ENCODE measurements around the gene SPCS1.
"Not testable (repeated sequence)": the region's sequence is repeated elsewhere in the genome, so short reads cannot be mapped to it uniquely, and the experiment has no call there.

SPCS1 gene

DNA sequence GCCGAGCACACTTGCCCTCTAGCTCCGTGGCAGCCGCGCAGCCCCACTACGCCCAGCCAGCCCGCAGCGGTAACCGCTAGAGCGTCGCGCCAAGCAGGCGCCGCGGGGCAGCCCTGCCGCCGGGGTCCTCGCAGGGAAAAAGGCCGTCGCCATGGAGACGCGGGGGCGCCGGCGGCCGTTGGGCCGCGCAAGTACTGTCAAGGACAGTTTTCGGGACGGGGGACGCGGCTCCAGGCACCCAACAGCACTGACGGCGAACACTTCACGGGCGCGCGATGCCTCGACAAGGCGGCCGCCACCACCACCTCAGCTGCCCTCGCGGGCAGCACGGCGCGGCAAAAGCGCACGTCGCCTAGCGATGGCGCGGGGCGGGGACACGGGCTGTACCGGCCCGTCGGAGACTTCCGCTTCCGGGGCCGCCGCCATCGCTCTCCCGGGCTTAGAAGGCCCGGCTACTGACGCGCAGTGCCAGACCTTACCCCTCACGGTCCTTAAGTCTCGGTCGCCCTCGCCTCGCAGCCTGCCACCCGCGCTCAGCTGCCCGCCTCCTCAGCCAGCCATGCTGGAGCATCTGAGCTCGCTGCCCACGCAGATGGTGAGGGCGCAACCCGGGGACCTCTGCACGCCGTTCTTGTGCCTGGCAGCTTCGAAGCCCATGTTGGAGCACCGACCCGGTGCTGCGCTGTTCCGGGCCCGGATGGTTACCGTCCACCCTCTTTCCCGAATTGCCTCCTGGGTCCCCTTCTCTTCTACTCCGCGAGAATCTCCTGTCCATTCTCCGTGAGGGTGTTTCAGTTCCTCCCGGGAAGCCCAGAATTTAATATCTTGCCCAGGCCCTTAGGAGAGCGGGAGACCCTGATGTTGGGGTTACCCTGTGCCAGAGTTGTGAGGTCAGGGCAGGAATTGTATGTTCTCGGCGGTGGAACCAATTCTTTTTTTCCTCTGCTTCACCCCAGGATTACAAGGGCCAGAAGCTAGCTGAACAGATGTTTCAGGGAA is at the start of gene SPCS1, which contains the start of gene GLT8D1:
TSS of gene SPCS1 (plus strand) at position 419 of the 999 bp plus-strand sequence. CDS start at position 560, 141 bp downstream.
TSS of gene GLT8D1 (minus strand) at position 104 of the 999 bp plus-strand sequence. CDS start 5,331 bp downstream, outside the sequence.
- peak; percentile 66 for DNase-seq (ENCODE audit: low read depth)

DNA sequence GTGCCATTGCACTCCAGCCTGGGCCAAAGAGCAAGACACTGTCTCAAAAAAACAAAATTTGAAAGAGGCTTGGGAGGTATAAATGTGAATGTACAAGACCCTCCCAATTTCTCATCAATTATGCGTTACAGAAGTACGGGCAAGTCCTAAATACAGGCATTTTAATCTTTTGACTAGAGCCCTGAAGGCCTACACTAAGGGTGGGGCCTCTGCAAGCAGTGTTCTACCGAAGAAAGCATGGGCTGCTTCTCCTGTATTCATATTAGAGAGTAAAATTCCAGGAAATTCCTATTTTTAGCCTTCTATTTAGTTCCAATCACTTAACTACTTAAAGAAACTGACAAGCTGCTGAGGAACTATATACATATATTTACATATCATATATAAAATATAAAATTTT is 45.9 kb upstream of the SPCS1 start:
- no peak for DNase-seq (ENCODE audit: low read depth)

DNA sequence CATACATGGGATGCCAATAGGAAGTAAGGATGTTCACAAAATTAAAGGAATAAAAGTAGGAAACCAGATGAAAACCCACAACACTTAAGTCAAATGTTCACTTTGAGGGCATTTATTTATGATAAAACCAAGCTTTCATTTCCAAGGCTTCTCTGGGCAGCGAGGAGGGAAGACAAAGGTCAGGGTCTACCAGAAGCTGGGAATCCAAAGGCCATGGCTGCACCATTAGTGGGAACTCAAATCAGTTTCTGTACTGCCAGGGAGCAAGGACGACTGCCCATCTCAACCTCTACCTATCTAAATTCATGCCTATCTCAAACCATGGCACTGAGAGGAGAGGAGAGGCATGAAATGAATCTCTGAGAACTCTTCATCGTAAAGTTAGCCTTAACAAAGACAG is 42.8 kb upstream of the SPCS1 start:
- DNase-seq (ENCODE audit: low read depth), result no peak

DNA sequence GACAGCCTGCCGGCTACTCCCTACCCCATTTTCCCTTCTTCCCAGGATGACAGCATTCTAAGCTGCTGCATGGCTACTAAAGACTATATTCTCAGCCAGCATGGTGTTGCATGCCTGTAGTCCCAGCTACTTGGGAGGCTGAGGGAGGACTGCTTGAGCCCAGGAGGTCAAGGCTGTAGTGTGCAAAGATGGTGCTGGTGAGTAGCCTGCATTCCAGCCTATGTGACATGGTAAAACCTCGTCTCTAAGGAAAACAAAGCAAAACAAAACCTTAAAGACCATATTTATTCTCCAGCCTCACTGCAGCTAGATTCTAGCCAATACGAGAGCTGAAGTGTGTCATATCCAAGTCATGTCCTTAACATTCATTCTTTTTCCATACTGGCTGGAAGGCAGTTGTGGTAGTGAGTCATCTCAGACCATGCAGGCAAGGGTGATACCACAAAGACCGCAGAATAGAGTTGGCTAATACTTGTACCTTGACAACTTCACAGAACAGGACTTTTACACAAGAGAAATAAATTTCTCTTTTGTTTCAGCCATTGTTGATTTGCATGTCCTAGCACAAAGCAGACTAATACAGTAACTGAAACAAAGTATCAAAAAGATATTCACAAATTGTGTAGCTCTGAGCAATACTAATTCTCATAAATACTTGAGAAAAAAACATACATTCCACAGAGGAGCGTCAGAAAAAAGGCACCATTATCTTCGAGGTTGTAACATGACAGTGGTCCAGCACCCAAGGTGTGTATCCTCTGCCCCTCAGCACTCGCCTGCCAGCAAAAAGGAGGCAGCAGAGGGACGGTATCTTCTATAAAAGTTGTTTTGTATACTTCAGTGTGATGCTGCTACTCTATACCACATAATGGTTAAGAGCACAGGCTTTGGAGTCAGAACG is 35.0 kb upstream of the SPCS1 start:
- peak; percentile 99 for DNase-seq (ENCODE audit: low read depth)

DNA sequence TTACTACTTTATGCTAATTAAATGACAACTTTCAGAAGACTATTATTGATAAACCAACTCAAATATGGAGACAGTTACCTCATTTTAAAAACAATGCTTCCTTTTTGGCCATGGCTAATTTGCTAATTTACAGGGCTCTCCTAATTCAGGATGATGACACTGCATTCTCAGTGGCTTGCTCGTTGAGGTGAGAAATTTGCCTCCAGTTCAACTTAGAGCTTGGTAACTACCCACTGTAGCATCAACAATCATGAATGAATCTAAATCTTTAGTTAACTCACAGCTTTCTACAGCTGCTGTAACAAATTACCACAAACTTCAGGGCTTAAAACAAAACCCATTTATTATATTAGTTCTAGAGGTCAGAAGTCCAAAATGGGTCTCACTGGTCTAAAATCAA is 34.2 kb upstream of the SPCS1 start:
- DNase-seq (ENCODE audit: low read depth), result no peak

DNA sequence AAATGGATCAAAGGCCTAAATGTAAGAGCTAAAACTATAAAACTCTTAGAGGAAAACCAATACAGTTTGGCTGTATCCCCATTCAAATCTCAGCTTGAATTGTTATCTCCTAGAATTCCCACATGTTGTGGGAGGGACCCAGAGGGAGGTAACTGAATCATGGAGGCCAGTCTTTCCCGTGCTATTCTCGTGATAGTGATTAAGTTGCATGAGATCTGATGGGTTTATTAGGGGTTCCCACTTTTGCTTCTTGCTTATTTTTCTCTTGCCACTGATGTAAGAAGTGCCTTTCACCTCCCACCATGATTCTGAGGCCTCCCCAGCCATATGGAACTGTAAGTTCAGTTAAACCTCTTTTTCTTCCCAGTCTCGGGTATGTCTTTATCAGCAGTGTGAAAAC is 29.7 kb upstream of the SPCS1 start:
- not testable (repeated sequence) for DNase-seq (ENCODE audit: low read depth)

DNA sequence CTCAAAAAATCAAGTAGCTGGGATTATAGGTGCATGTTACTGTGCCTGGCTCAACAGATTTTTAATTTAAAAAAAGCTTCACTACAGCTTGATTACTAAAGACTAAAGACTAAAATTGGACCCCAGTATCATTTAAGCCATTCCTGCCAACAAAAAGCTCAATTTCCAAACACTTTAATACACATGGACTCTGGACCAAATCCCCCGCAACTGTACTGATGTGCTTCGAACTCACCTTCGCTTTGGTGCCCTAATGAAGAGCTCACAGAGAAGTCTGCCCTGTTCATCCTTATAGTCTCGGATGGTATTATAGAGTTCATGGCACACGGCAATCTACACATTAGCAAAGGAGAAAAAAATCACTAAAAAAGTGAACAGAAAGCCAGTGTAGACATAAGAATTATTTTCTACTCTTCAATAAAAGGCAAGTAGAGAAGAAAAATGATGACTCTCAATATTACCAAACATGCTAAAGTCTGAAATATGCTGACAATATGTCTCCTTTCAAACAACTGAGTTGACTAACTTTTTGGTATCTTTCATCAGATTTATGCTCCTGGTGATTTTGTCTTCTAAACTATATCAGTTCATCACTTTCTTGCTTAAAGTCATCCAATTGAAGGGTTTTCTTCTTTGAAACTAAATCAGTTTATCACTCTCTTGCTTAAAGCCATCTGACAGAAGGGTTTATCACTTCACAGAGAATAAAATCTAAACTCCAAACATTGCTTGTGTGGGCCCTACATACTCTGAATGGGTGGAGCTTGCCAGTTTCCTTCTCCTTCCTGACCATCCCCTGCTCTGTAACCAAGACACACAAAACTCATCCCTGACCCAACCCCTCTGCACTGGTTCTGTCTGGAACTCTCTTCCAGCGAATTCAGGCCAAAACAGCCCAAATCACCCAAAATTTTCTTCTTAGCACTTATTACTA is 27.4 kb upstream of the SPCS1 start:
- no peak for DNase-seq (ENCODE audit: low read depth)

DNA sequence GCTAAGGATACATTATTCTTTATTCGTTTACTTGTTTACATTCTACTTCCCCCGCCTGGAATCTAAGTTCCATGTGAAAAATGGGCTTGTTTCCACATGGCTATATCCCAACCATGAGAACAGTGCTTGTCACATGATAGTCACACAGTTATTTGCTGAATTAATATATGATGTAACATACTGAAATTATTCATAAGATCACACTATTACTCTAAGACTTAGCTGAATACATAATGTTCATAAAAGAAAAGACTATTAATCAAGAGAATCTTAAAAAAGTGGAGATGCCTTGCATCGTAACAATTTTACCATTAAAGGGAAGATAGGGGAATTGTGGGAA is 26.7 kb upstream of the SPCS1 start:
- DNase-seq (ENCODE audit: low read depth), result peak; percentile 78

DNA sequence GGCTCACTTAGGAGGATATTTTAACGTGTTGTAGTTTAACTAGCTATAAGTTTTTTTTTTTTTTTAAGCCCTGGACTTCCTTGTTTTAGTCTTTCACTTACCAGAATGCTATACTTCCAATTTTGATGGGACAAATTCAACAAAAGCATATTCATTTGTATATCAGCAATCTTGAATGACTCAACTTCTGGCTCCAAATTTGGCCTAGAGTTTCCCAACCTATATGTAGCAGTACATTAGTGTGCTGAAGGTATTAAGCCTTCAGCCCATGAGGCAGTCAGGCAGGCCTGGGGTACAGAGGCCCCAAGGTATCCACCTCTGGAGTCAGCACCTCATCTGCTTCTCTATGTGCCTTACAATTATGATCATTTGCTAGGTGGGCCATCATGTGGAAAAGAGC is 26.1 kb upstream of the SPCS1 start:
- DNase-seq (ENCODE audit: low read depth), result no peak

DNA sequence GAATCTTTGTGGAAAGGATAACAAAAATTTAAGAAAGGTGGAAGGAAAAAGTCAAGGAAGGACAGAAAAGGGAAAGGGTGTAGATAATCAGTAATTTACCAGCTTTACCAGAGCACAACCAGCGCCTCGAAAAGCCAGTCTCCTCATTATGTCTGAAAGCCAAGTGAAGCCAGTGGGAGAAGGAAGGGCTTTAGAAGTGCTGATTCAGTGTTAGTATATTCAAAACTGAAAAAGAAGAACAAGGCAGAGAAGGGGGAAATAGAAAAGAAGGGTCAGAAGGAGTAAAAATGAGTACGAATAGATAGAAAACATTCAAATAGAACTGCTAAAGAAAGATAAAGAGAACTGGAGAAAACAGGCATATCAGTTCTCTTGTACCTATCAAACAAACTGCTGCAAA is 24.3 kb upstream of the SPCS1 start:
- DNase-seq (ENCODE audit: low read depth), result no peak

DNA sequence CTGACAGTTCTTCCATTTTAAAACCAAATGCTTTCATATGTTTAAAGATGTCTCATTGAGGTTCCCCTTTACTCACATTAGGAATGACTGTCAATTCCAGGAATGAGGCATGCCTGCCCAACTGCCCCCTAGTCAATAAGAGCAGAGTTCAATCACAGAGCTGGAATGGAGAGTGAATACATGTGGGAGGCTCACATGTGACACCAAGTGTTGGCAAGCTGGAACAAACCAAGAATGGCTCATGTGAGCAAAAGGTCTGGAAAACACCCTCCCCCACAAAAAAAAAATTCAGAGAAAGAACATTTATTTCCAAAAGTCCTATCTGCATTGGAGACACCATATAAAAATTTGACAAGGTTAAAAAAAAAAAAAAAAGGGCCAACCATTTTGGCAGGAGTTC is 23.9 kb upstream of the SPCS1 start:
- DNase-seq (ENCODE audit: low read depth), result peak; percentile 81

DNA sequence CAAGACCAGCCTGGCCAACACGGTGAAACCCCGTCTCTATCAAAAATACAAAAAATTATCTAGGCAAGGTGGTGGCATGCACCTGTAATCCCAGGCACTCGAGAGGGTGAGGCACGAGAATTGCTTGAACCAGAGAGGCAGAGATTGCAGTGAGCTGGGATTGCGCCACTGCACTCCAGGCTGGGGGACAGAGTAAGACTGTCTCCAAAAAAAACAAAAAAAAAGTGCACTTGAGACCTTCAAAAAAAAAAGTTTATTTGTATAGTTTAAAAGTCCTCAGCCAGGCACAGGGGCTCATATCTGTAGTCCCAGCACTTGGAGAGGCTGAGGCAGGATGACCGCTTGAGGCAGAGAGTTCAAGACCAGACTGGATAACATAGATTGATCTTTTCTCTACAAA is 22.3 kb upstream of the SPCS1 start:
- no peak for DNase-seq (ENCODE audit: low read depth)

DNA sequence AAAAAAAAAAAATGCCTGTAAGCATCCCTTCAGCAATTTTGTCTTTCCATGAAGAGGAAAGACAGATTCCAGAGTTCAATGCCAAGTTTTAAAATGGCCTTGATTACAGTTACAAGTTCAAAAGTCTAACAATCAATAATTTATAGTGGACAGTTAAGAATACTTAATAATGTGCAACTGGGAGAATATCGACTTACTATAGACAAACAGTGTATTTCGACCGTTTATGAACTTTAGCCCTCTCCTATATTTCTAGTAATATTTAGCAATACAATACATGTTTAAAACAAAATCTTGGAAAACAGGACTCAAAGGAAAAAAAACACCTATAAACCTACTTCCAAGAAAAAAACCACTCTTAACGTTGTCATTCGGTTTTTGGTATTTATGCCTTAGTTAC is 21.7 kb upstream of the SPCS1 start:
- no peak for DNase-seq (ENCODE audit: low read depth)

DNA sequence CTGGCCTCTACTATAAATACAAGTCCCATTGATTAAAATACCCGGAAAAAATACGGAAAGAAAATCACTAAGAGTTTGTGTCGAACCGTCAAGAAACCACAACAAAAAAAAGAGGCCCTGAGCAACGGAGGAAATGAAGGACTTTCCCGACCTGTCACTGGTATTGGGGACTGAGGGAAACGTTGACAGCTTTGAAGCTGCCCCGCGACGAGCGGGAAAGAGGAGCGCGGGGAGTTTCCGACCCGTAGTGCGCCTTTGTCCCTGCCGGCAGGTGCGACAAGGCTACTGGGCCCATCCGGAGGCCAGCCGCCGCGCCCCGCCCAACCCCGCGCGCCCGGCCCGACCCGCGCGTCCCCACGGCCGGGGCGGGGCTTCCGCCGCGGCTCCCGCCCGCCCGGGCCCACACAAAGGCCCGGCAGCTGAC is 20.6 kb upstream of the SPCS1 start:
- DNase-seq (ENCODE audit: low read depth), result no peak

DNA sequence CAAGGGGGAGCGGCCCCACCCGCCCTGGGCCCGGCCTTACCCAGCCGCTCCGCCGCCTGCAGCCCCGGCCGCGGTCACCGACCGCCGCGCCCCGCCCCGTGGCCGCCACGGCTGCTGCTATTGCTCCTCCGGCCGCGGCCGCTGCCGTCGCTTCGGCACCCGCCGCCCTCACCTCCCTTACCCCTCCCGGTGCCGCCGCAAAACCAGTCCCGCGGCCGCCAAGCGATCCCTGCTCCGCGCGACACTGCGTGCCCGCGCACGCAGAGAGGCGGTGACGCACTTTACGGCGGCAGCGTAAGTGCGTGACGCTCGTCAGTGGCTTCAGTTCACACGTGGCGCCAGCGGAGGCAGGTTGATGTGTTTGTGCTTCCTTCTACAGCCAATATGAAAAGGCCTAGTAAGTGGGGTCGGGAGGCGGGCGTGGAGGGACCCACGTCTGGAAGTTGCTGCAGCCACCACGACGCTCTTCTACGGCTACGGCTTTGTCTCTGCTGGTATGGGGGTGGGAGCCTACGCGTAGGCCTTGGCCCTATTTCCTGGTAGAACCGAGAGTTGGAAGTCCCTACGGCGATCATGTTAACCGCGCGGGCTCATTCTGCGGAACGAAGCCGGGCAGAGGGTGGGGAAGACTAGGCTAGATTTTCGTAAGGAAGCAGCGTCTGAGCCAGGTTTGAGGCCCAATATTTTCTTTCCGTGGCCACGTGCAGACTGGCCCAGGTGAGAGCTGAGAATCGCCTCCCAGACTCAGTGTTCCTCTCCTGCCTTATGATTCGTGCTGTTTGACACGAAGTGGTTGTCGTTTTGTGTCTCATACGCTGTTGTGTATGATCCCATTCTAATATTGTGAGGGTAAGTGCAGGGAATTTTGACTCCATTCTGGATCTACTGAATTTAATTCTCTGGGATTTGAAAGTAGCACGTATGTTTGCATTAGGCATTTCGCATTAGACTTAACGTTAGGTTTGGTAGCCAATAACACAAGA is 19.9 kb upstream of the SPCS1 start, which contains the start of the genes GNL3 and PBRM1:
TSS of gene GNL3 (plus strand) at position 324 of the 983 bp plus-strand sequence. CDS start at position 385, 61 bp downstream.
TSS of gene PBRM1 (minus strand) at position 205 of the 983 bp plus-strand sequence.
- peak; percentile 90 for DNase-seq (ENCODE audit: low read depth)

DNA sequence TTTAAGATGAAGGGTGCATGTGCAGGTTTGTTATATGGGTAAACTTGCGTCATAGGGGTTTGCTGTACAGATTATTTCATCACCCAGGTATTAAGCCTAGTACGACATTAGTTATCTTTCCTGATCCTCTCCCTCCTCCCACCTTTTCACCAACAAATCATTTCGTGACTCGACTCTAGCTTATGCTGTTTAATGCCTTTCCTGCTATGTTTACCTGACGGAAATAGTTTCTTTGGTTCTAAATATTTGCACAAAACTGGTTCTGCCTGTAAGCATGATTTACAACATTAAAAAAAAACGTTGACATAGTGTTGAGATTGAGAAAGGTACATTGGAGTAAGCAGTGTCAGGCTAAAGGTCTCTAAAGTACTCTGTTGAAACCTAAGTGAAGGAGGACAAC is 17.6 kb upstream of the SPCS1 start:
- DNase-seq (ENCODE audit: low read depth), result no peak

DNA sequence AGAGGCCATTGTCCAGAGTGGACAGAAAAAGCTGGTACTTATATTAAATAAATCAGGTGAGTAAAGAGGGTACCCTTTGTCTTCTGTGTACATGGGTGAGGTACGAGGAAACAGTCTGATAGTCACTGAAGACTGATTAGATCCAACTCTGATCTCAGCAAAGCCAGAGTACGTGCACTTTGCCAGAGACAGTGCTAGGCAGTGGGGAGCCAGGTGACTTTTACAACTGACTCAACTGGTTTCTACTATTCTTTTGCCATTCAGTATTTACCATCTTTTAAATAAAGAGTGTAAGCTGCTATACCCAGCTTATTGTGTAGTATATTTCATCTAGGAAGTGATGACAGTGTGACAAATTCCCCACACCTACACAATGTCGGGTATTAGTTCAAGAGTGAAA is 16.8 kb upstream of the SPCS1 start:
- no peak for DNase-seq (ENCODE audit: low read depth)

DNA sequence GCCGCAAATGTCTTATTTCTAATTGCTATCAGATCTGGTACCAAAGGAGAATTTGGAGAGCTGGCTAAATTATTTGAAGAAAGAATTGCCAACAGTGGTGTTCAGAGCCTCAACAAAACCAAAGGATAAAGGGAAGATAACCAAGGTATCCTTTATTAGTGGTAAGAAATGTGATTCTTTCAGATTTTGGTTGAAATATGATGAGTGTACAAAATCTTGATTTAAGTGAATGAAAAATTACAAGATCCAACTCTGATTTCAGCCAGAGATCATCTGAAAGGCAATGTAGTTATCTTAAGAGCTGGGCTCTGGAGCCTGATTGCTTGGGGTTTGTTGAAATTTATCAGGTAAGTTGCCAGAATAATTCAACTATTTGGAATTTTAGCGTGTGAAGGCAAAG is 15.3 kb upstream of the SPCS1 start:
- DNase-seq (ENCODE audit: low read depth), result no peak

DNA sequence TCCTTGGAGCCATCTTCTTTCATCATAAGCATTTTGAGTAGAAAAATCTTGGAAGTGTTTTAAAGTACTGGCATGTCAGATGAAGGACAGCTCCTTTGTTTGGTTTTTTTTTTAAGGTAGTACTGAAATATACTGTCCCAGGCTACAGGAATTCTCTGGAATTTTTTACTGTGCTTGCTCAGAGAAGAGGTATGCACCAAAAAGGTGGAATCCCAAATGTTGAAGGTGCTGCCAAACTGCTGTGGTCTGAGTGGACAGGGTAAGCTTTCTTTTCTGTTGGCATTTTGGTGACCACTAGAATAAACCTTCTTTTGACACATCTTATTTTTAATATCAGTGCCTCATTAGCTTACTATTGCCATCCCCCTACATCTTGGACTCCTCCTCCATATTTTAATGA is 12.8 kb upstream of the SPCS1 start:
- DNase-seq (ENCODE audit: low read depth), result no peak

DNA sequence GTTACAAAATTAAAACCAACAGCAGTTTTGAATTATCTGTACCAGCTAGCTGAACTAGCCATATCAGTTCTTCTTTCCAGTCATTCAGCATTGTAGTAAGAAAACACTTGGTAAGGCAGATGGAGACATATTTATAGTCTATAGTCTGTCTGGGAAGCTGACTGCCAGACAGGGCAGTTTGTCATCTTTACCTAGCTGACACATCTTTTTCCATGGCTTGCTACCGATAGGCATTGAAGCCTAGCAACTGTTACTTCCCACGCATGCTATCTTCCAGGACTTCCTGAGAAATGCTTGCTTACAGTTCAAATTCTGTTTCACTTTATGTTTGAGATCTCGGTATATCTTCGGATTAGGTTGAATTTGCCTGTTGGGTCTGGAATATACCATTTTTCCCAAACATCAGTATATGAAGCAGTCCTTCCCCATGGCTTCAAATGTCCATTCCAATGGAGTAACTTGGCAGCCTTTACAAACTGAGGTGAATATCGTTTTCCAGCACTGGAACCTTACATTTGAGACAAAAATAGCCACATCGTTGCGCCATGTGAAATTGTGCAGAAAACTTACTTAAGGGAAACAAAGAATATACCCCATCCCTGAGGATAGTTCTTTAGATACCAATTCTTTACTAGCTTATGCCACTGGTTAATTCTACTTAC is 11.2 kb upstream of the SPCS1 start:
- DNase-seq (ENCODE audit: low read depth), result no peak
